PFSK-1 (cell line): Measurements from ENCODE around the gene DNAJC5.
A peak's percentile ranks its signal among the peaks of the same experiment; 100 is the strongest.

ENCODE experiments used
- FOXP2 ChIP-seq: optimal IDR thresholded peaks from 2 replicates; pipeline ENCODE3; 2011; ENCODE audit warnings: borderline replicate concordance, control low read depth, inconsistent platforms; ENCODE audit not compliant: insufficient read depth; ENCODE audit errors: extremely low read length, extremely low read depth
- POLR2AphosphoS5 ChIP-seq: IDR thresholded peaks from 2 replicates; pipeline ENCODE4 v1.6.1; 2012; ENCODE audit warnings: low read depth, mild to moderate bottlenecking, control low read depth, low read length, moderate library complexity
- REST ChIP-seq, 2 experiments: IDR thresholded peaks; 2 replicates each; pipeline versions ENCODE4 v1.6.1 to v1.8.0; 2011 to 2012; ENCODE audit warnings: low read depth in 2 of 2, low read length in 2 of 2, control low read depth in 1 of 2, inconsistent platforms in 1 of 2, mild to moderate bottlenecking in 1 of 2, moderate library complexity in 1 of 2; ENCODE audit not compliant: insufficient read depth in 1 of 2
- SIN3A ChIP-seq: IDR thresholded peaks from 2 replicates; pipeline ENCODE4 v1.6.1; 2012; ENCODE audit warnings: mild to moderate bottlenecking, low read length, moderate library complexity, borderline replicate concordance; ENCODE audit not compliant: insufficient read depth
- TAF1 ChIP-seq: IDR thresholded peaks from 2 replicates; pipeline ENCODE4 v1.6.1; 2012; ENCODE audit warnings: low read length, control low read depth, borderline replicate concordance; ENCODE audit not compliant: insufficient read depth

The DNAJC5 gene

GRCh38 chr20:63955827-63956663 lies 61.1 kb downstream of the DNAJC5 start, which contains the start of gene UCKL1:
Gene UCKL1, minus strand, starts transcription at chr20:63956416. Its CDS starts 44 bp downstream, at chr20:63956372.
- TF ChIP-seq SIN3A: no peak; the same call in 1 of the 2 replicates
- no peak for TF ChIP-seq REST (IDR thresholded peaks at IDR 0.05; ENCODE audit: insufficient read depth in 1 of 2, low read depth in 2 of 2, low read length in 2 of 2)
- TF ChIP-seq FOXP2: no peak
- peak; percentile 74; the same call in 1 of the 2 replicates for TF ChIP-seq POLR2AphosphoS5
- TF ChIP-seq TAF1: 0 out of 2 replicates have a peak, but pooled peaks have one; percentile 33

- TF ChIP-seq FOXP2 (no peak), TAF1 (no peak), POLR2AphosphoS5 (no peak), REST (IDR thresholded peaks at IDR 0.05; ENCODE audit: insufficient read depth in 1 of 2, low read depth in 2 of 2, low read length in 2 of 2) (no peak), SIN3A (no peak)
These were observed 61.7 kb downstream of the DNAJC5 start for GRCh38 chr20:63956664-63957003.

- no peak; the same call in none of the 2 replicates for TF ChIP-seq POLR2AphosphoS5
- TF ChIP-seq SIN3A: no peak
- no peak for TF ChIP-seq FOXP2
- no peak for TF ChIP-seq REST (IDR thresholded peaks at IDR 0.05; ENCODE audit: insufficient read depth in 1 of 2, low read depth in 2 of 2, low read length in 2 of 2)
- TF ChIP-seq TAF1: no peak
These were observed 62.2 kb downstream of the DNAJC5 start for GRCh38 chr20:63957004-63957689.

GRCh38 chr20:63957690-63958441 lies 62.9 kb downstream of the DNAJC5 start:
- TF ChIP-seq TAF1: no peak
- TF ChIP-seq POLR2AphosphoS5: no peak
- no peak for TF ChIP-seq REST (IDR thresholded peaks at IDR 0.05; ENCODE audit: insufficient read depth in 1 of 2, low read depth in 2 of 2, low read length in 2 of 2)
- TF ChIP-seq FOXP2: no peak
- TF ChIP-seq SIN3A: no peak
